NCI-H2196 (cell line): ENCODE data around the gene DDX53.

Experiments
- DNase-seq: peaks from one replicate; lab custom pipeline; 2025; ENCODE audit not compliant: unreplicated experiment; lab: John Stamatoyannopoulos, UW

The DDX53 gene

GRCh38 chrX:22999696-23000223, at the start of gene DDX53:
Gene DDX53, plus strand, starts transcription at chrX:22999960. Its CDS starts 98 bp downstream, at chrX:23000058.
- no peak for DNase-seq

- DNase-seq = no peak
Measured at GRCh38 chrX:22950269-22951266, 49.2 kb upstream of the DDX53 start.

- DNase-seq = no peak
Measured at GRCh38 chrX:22952010-22952409, 47.8 kb upstream of the DDX53 start.

GRCh38 chrX:22958250-22958649, 41.5 kb upstream of the DDX53 start:
- DNase-seq = no peak

GRCh38 chrX:22959204-22959920, 40.4 kb upstream of the DDX53 start:
- no peak for DNase-seq

GRCh38 chrX:22963196-22963595, 36.6 kb upstream of the DDX53 start:
- no peak for DNase-seq

GRCh38 chrX:22968494-22968893, 31.3 kb upstream of the DDX53 start:
- DNase-seq = no peak

GRCh38 chrX:22969411-22969810, 30.3 kb upstream of the DDX53 start:
- DNase-seq = no peak

- DNase-seq = no peak
Measured at GRCh38 chrX:22970861-22971260, 28.9 kb upstream of the DDX53 start.

- no peak for DNase-seq
Measured at GRCh38 chrX:22974616-22975015, 25.1 kb upstream of the DDX53 start.

- DNase-seq = no peak
Measured at GRCh38 chrX:22975786-22976185, 24.0 kb upstream of the DDX53 start.

- no peak for DNase-seq
Measured at GRCh38 chrX:22985958-22986357, 13.8 kb upstream of the DDX53 start.

GRCh38 chrX:22987452-22987851, 12.3 kb upstream of the DDX53 start:
- no peak for DNase-seq

- no peak for DNase-seq
Measured at GRCh38 chrX:23003116-23003515, 3.4 kb downstream of the DDX53 start.

- no peak for DNase-seq
Measured at GRCh38 chrX:23008431-23009099, 8.8 kb downstream of the DDX53 start.

GRCh38 chrX:23012162-23012561, 12.4 kb downstream of the DDX53 start:
- DNase-seq = no peak

- DNase-seq = no peak
Measured at GRCh38 chrX:23012636-23013035, 12.9 kb downstream of the DDX53 start.

GRCh38 chrX:23013366-23013765, 13.6 kb downstream of the DDX53 start:
- DNase-seq = no peak

GRCh38 chrX:23031600-23031999, 31.8 kb downstream of the DDX53 start:
- no peak for DNase-seq

- DNase-seq = no peak
Measured at GRCh38 chrX:23035493-23035892, 35.7 kb downstream of the DDX53 start.

GRCh38 chrX:23046443-23046842, 46.7 kb downstream of the DDX53 start:
- DNase-seq = no peak
